Measurements from ENCODE around the gene RRP1. TPM values are rescaled to one million over a fixed set of nuclear protein-coding genes. Genes with fewer than 3 reads are reported as not detected.

Gene RRP1, protein sequence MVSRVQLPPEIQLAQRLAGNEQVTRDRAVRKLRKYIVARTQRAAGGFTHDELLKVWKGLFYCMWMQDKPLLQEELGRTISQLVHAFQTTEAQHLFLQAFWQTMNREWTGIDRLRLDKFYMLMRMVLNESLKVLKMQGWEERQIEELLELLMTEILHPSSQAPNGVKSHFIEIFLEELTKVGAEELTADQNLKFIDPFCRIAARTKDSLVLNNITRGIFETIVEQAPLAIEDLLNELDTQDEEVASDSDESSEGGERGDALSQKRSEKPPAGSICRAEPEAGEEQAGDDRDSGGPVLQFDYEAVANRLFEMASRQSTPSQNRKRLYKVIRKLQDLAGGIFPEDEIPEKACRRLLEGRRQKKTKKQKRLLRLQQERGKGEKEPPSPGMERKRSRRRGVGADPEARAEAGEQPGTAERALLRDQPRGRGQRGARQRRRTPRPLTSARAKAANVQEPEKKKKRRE
- total RNA-seq = 10 to 100 TPM; 35.5 to 89.9 TPM

DNA sequence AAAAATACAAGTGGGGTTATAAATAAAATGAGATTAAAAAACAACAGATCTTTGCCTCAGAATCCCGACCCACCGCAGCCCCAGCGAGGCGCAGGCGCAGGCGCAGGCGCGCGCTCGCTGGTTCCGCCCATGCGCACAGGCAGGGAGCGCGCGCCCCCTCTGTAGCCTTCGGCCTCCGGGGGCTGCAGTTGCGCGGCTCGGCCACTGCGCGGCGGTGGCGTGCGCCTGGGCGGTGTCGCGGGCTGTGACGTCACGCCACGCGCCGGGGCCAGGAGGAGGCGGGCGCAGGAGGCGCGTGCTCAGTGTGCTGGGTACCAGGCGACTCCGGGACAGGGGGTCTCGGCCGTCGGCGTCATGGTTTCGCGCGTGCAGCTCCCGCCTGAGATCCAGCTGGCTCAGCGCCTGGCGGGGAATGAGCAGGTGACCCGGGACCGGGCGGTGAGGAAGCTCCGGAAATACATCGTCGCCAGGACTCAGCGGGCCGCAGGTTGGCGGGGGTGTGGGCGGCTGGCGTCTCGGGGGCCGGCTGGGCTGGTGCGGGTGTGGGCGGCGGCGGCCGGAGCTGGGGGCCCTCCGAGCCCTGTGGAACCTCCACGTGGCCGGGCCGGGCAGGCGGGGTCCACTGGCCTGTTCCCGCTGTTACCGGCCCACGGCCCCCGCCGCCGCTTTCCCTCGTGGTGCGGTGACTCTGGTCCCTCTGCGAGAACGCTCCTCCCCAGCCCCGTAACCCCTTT lies at the start of gene RRP1:
RRP1 (plus strand) TSS at position 302 of the 734 bp plus-strand sequence; CDS start at position 355, 53 bp downstream.
- Mint-ChIP-seq H3K27me3 (no peaks in the 10 kb centered on the region), H3K36me3 (peaks cover 9% of the 10 kb centered on the region), H3K4me1 (ENCODE audit: low read depth in 2 of 2) (peaks cover 13% of the 10 kb centered on the region in 2 donors), H3K27ac (peak within 1 kb of the TSS; percentile 62 to 91), H3K9me3 (no peaks in the 10 kb centered on the region), H3K4me3 (peak within 1 kb of the TSS; percentile 87)
- ATAC-seq (peak; percentile 96 to 98), DNase-seq (ENCODE audit: low spot score) (peak; percentile 95)

GRCh38 chr21:43739621-43740435 lies 49.5 kb upstream of the RRP1 start:
- peak in 1 of 2 donors; percentile 34 for ATAC-seq

DNA sequence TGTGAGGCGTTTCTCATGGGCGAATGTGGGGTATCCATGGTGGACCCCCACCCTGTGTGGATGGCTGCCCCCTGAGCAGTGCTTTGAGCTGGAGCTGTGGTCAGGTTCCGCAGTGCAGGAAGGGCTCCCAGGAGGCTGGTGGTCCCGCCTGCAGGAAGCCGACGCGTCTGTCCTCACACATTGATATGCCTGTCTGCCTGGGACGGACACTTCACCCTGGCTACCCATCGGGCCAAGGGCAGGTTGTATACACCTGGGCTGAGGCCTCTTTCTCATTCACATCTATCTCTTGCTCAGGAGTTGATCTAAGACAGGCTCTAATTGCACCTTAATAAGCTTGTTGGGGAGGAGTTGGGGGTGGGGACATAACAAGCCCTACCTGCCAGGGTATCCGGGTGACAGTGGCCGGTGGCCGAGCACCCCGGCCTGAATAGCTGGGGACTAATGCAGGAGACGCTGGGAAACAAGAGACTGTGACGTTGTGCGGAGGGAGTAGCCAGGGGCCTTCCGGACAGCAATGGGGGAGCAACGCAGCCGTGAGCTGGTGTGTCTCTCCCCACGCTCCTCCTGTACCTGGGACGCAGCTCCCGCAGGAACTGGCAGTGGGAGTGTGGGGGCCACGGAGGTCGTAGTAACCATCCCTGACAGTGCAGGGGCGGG lies 48.8 kb upstream of the RRP1 start:
- no peaks in the 10 kb centered on the region for H3K36me3 Mint-ChIP-seq
- ATAC-seq (no peak), DNase-seq (ENCODE audit: low spot score) (no peak)
- H3K27ac Mint-ChIP-seq = peak overlapping the region in 1 of 2 donors; percentile 82
- peaks cover 0 to 15% of the 10 kb centered on the region in 2 donors for H3K4me1 Mint-ChIP-seq (ENCODE audit: low read depth in 2 of 2)
- H3K27me3 Mint-ChIP-seq = no peaks in the 10 kb centered on the region
- H3K9me3 Mint-ChIP-seq = no peaks in the 10 kb centered on the region
- no peak overlapping the region for H3K4me3 Mint-ChIP-seq

More at GRCh38 chr21:43739621-43740435, 49.5 kb upstream of the RRP1 start:
- no peaks in the 10 kb centered on the region for H3K27me3 Mint-ChIP-seq
- no peak overlapping the region for H3K4me3 Mint-ChIP-seq
- peaks cover 0 to 15% of the 10 kb centered on the region in 2 donors for H3K4me1 Mint-ChIP-seq (ENCODE audit: low read depth in 2 of 2)
- H3K36me3 Mint-ChIP-seq = no peaks in the 10 kb centered on the region
- no peak for DNase-seq (ENCODE audit: low spot score)
- H3K27ac Mint-ChIP-seq = no peak overlapping the region
- H3K9me3 Mint-ChIP-seq = no peaks in the 10 kb centered on the region

DNA sequence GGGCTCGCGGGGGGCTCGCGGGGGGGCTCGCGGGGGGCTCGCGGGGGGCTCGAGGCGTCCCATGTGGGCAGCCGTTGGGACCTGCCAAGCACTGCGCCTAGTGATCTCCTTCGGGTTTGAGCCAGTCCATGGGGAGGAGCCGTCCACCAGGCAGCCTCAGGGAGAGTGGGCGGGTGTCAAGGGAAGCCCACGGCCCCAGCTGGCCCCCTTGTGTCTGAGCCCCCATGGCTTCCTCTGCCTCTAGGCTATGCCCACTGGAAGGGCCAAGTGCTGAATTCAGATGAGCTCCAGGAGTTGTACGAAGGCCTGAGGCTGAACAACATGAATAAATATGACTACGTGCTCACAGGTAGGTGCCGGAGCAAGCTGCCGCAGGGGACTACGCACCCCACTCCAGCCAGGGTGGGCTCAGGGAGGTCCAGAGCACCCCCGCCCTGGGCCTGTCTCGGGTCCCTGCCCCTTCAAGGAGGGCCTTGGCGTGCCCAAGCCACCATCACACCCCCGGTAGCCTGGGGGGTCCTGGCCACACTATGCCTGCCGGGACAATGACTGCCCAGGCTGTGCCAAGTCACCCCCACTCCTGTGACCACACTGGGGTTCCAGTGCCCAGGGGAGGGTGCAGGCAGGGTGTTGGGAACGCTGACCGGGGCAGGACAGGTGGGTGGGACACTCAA lies 47.8 kb upstream of the RRP1 start:
- Mint-ChIP-seq H3K4me3 (no peak overlapping the region), H3K36me3 (no peaks in the 10 kb centered on the region), H3K4me1 (ENCODE audit: low read depth in 2 of 2) (peaks cover 0 to 15% of the 10 kb centered on the region in 2 donors), H3K27me3 (no peaks in the 10 kb centered on the region), H3K9me3 (no peaks in the 10 kb centered on the region), H3K27ac (no peak overlapping the region)
- DNase-seq (ENCODE audit: low spot score) = no peak
- no peak for ATAC-seq

- no peaks in the 10 kb centered on the region for H3K9me3 Mint-ChIP-seq
- DNase-seq (ENCODE audit: low spot score) (no peak), ATAC-seq (no peak)
- H3K4me1 Mint-ChIP-seq (ENCODE audit: low read depth in 2 of 2) = peaks cover 0 to 15% of the 10 kb centered on the region in 2 donors
- H3K27me3 Mint-ChIP-seq = no peaks in the 10 kb centered on the region
- no peak overlapping the region for H3K27ac Mint-ChIP-seq
- H3K36me3 Mint-ChIP-seq = no peaks in the 10 kb centered on the region
- no peak overlapping the region for H3K4me3 Mint-ChIP-seq
Measured at GRCh38 chr21:43743947-43744346, 45.4 kb upstream of the RRP1 start.

DNA sequence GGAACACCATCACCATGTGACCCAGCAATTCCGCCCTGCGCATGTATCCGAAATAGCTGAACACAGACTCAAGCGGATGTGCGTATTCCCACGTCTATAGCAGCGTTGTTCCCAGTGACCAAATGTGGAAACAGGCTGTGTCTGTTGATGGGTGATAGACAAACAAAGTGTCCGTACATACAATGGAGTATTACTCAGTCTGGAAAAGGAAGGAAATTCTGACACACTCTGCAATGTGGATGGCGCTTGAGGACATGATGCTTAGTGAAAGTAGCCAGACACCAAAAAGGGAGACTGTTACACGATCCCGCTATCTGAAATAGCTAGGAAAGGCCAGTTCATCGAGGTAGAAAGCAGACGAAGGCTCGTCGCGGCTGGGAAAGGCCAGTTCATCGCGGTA lies 44.7 kb upstream of the RRP1 start:
- DNase-seq (ENCODE audit: low spot score) (no peak), ATAC-seq (no peak)
- peaks cover 0 to 10% of the 10 kb centered on the region in 2 donors for H3K4me1 Mint-ChIP-seq (ENCODE audit: low read depth in 2 of 2)
- no peak overlapping the region for H3K27ac Mint-ChIP-seq
- H3K4me3 Mint-ChIP-seq = no peak overlapping the region
- H3K9me3 Mint-ChIP-seq = no peaks in the 10 kb centered on the region
- no peaks in the 10 kb centered on the region for H3K36me3 Mint-ChIP-seq
- no peaks in the 10 kb centered on the region for H3K27me3 Mint-ChIP-seq

- H3K9me3 Mint-ChIP-seq = no peaks in the 10 kb centered on the region
- no peaks in the 10 kb centered on the region for H3K36me3 Mint-ChIP-seq
- no peak for DNase-seq (ENCODE audit: low spot score)
- no peaks in the 10 kb centered on the region for H3K27me3 Mint-ChIP-seq
- H3K4me1 Mint-ChIP-seq (ENCODE audit: low read depth in 2 of 2) = peaks cover 0 to 7% of the 10 kb centered on the region in 2 donors
- H3K4me3 Mint-ChIP-seq = no peak overlapping the region
- no peak for ATAC-seq
- no peak overlapping the region for H3K27ac Mint-ChIP-seq
Measured at GRCh38 chr21:43745772-43746517, 43.4 kb upstream of the RRP1 start.

DNA sequence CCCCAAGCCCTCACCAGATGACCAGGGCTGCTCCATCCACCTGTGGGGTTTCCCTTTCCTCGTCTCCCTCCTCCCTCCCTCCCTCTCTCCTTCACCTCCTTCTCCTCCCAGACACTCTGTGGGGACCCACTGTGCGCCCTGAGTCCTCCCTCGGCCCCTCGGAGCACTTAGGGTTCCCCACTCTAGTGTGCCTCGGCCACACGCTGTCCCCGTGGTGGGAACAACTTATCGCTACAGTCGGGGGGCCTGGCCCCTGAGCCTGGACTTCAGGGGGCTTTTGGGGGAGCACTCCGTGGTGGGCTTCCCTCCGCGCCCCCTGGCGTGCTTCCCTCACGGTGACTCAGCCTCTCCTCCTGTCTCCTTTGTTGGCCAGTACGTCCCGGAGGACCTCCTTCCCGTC lies 40.8 kb upstream of the RRP1 start:
- no peaks in the 10 kb centered on the region for H3K9me3 Mint-ChIP-seq
- H3K27me3 Mint-ChIP-seq = no peaks in the 10 kb centered on the region
- ATAC-seq = no peak
- H3K4me3 Mint-ChIP-seq = no peak overlapping the region
- no peak for DNase-seq (ENCODE audit: low spot score)
- no peaks in the 10 kb centered on the region for H3K36me3 Mint-ChIP-seq
- H3K27ac Mint-ChIP-seq = no peak overlapping the region
- peaks cover 0 to 7% of the 10 kb centered on the region in 2 donors for H3K4me1 Mint-ChIP-seq (ENCODE audit: low read depth in 2 of 2)

DNA sequence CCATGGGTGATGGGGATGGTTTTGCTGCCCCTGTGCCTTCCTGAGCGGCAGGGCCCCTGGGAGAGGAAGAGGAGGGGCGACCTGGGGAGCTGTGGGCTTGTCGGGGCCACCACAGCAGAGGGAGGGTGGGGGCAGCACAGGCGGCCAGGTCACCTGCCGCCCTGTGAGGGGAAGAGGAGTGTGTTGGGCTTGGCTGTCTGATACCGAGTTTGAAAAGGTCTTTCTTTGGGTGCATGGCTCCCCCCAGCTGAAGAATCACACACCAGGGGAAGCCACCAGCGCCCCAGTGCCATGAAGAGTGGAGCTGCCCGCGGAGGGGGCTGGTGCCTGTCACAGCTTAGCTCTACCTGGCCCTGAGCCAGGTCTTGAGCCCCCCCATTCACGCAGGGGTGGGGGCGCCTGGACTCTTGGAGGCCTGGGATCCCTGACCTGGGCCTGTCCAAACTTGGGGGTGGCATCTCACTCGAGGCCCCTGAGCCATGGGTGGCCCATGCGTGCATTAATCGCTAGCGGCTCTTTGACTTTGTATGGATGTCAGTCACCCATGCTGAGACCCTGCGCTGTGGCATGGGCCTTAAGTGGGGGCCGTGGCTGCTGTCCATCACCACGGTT lies 39.6 kb upstream of the RRP1 start:
- H3K4me3 Mint-ChIP-seq = no peak overlapping the region
- no peaks in the 10 kb centered on the region for H3K36me3 Mint-ChIP-seq
- DNase-seq (ENCODE audit: low spot score) (no peak), ATAC-seq (no peak)
- H3K9me3 Mint-ChIP-seq = no peaks in the 10 kb centered on the region
- H3K4me1 Mint-ChIP-seq (ENCODE audit: low read depth in 2 of 2) = peaks cover 0 to 7% of the 10 kb centered on the region in 2 donors
- H3K27me3 Mint-ChIP-seq = no peaks in the 10 kb centered on the region
- H3K27ac Mint-ChIP-seq = no peak overlapping the region

GRCh38 chr21:43750339-43751033 lies 38.9 kb upstream of the RRP1 start:
- H3K4me3 Mint-ChIP-seq = no peak overlapping the region
- H3K9me3 Mint-ChIP-seq = no peaks in the 10 kb centered on the region
- DNase-seq (ENCODE audit: low spot score) (no peak), ATAC-seq (no peak)
- H3K36me3 Mint-ChIP-seq = no peaks in the 10 kb centered on the region
- no peaks in the 10 kb centered on the region for H3K27me3 Mint-ChIP-seq
- H3K4me1 Mint-ChIP-seq (ENCODE audit: low read depth in 2 of 2) = peaks cover 0 to 7% of the 10 kb centered on the region in 2 donors
- H3K27ac Mint-ChIP-seq = no peak overlapping the region

DNA sequence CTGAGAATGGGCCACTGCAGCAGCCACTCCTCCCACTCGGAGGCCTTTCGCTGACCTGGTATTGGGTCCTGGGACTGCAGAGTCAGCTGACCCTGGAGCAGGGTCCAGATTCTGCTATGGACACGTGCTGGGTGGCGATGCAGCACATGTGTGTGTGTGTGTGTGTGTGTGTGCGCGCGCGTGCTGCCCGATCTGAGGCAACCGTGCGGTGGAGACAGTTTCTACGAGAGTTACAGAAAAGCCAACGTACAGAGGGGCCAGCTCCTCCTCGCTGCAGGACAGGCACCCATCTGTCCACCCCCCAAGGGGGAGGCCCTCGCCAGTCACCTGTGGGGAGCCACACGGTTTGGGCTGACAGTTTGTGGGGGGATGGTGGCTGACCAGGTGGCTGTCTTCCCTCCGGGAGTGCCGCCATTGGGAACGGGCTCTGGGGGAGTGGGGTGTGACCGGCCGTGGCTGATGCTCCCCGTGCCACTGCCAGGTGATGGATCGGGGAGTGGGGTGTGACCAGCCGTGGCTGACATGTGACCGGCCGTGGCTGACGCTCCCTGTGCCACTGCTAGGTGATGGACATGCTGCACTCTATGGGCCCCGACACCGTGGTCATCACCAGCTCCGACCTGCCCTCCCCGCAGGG lies 37.3 kb upstream of the RRP1 start:
- no peaks in the 10 kb centered on the region for H3K36me3 Mint-ChIP-seq
- ATAC-seq = no peak
- peaks cover 0 to 9% of the 10 kb centered on the region in 2 donors for H3K4me1 Mint-ChIP-seq (ENCODE audit: low read depth in 2 of 2)
- no peaks in the 10 kb centered on the region for H3K27me3 Mint-ChIP-seq
- H3K27ac Mint-ChIP-seq = no peak overlapping the region
- no peak for DNase-seq (ENCODE audit: low spot score)
- no peak overlapping the region for H3K4me3 Mint-ChIP-seq
- H3K9me3 Mint-ChIP-seq = no peaks in the 10 kb centered on the region
